GM18508 (cell line): ENCODE results near the gene ANKRD22.

Source experiments
- ATAC-seq: cut with Tn5 transposase; IDR thresholded peaks from one replicate; pipeline ENCODE4 v1.9.1; 2021; ENCODE audit warnings: moderate number of reproducible peaks; ENCODE audit not compliant: insufficient read depth, unreplicated experiment

ANKRD22 gene

DNA sequence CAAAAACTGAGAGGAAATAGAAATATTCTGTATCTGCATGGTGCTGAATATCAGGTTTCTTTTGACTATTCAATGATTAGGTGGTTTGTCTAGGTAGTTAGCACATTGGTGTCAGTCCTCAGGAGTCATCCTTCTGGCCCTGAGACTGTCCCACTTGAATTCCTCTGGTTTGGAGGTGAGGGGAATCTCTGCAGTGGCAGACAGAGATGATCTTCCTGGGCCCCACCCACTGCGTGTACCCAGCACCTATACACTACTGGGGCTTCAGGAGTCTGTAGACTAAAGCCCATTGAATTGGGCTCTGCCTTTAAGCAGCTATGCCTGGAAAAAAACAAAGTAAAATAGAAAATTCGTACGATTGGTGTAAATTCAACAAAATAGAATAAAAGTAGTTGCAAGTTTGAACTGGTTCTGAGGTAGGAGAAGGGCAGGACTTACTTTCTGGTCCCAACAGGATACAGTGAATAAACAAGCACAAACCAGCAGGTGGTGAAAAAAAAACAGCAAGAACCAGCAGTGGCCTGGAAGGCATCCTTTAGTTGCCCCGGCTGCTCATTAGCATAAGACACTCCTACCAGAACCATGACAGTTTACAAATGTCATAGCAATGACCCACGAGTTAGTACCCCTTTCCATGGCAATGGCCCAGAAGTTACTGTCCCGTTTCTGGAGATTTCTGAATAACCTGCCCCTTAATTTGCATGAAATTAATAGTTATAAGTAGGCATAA, 47.4 kb downstream of the ANKRD22 start:
- no peak for ATAC-seq

GRCh38 chr10:88803641-88804040, 48.0 kb downstream of the ANKRD22 start:
- no peak for ATAC-seq

- no peak for ATAC-seq
Measured at GRCh38 chr10:88802523-88803285, 48.9 kb downstream of the ANKRD22 start, which contains the start of gene LIPM. TSS of gene LIPM (plus strand) at chr10:88802730. CDS start at chr10:88802897, 167 bp downstream.

- ATAC-seq, result no peak
Measured at GRCh38 chr10:88800152-88801125, 51.2 kb downstream of the ANKRD22 start.

DNA sequence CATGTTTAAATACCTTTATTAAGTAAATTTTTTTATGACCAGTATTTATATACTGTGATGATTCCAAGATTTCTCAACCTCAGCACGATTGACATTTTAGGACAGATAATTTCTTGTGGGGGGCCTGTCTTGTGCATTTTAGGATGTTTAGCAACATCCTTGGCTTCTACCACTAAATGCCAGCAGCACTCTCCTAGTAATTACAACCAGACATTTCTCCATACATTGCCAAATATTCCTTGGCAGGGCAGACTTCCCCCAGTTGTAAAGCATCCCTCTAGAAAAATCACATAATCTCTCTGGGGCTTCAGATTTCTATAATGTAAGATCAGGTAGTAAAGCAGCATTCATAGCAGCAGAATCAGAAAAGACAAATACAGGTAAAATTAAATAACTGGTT, 56.9 kb downstream of the ANKRD22 start:
- no peak for ATAC-seq

DNA sequence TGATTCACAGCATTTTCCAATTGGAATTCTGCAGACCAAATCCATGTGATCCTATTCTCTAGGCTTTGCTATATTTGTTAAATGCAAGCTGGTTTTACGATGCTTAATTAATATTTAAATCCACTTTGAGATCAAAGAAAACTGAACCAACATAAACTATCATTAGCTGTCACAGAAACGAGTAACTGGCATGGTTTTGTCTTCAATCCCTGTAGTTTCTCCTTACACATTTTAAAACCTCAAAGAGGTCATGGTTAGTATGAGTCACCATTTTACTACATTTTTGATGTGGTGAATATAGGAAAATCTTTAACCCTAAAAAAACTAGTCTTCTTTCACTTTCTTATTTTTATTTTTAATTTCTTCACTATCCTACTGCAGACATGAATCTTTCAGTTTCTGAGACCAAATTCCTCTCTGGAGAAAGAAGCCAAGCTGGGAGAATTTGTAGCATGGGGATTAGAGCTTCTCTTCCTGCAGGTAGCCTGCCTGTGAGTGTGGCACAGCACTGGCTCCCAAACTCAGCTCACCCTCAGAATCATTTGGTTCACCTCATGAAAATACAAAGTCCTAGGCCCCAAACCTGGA, 57.8 kb downstream of the ANKRD22 start:
- no peak for ATAC-seq

- ATAC-seq, result no peak
Measured at GRCh38 chr10:88792661-88793060, 59.0 kb downstream of the ANKRD22 start.

DNA sequence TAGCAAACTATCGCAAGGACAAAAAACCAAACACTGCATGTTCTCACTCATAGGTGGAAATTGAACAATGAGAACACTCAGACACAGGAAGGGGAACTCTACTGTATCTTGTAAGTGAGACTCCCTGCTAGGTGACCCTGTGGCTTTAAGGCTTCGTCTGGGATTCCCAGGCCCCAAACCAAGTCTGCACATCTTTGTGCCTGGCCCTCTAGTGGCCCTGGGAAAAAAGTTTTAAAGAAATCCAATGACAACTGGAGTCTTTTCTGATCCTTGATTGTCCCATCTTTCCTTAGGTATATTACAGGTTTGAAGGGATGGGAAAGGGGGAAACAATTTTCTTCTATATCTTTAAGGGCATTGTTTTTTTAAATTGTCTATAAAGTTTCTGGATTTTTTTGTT, 59.7 kb downstream of the ANKRD22 start:
- no peak for ATAC-seq

DNA sequence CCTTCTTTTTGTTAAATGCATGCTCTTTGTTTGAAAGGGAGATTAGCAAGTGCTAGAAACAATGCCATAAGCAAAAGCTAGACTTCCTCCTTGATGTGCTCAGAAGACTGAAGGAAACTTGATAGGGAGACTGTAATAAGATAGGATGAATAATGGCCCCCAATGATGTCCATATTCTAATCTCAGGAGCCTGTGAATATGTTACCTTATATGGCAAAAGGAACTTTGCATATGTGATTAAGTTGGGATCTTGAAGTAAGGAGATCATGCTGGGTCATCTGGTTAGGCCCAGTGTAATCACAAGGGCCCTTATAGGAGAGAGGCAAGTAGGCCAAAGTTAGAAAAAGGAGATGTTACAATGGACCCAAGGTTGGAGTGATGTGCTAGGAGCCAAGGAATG, 62.7 kb downstream of the ANKRD22 start:
- ATAC-seq, result no peak

GRCh38 chr10:88787463-88787862, 64.2 kb downstream of the ANKRD22 start:
- ATAC-seq, result no peak

- no peak for ATAC-seq
Measured at GRCh38 chr10:88786032-88786770, 65.4 kb downstream of the ANKRD22 start.

DNA sequence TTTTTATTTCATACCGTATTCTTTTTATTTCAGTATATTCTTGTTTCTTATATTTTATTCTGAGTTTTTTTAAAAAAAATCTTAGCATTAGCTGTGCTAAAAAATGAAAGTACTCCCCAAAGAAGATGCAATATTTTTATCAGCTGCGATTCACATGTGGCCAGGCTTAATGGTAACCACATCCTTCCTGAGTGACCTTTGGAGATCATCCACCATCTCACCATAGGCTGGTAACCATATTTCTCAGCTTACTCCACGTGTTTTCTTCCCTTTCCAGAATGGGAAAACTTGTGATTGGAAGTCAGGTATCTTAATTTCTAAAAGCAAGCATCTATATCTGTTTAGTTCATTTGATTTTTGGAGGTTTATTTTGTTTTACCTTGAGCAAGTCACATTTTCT, 67.9 kb downstream of the ANKRD22 start:
- ATAC-seq, result no peak

- no peak for ATAC-seq
Measured at GRCh38 chr10:88782222-88782621, 69.4 kb downstream of the ANKRD22 start.

DNA sequence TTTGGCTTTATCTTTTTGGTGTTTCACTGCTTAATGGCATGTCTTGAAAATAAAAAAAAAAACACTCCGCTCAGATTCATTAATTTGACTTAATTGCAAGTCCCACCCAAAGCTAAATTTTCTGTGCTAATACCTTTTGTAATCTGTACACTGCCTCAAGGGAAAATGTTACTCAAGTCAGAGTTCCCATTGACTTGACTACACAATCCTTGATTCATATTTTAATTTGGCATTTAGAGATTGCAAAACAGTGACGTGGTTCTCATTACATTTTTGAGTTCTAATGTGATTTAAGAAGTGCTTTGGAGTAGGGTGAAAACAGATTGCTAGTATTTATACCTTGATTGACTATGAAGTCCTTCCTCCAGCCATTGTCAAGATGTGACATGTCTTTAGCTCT, 70.4 kb downstream of the ANKRD22 start:
- ATAC-seq, result no peak
